Mucosa of stomach (tissue), 1 donor: ENCODE measurements around the gene EMX1.
A peak's percentile ranks its signal among the peaks of the same experiment; 100 is the strongest.
"Not testable (repeated sequence)": the region's sequence is repeated elsewhere in the genome, so short reads cannot be mapped to it uniquely, and the experiment has no call there.

ENCODE experiments used
- H3K27me3 ChIP-seq: one replicate; pipeline ENCODE4 v1.7.0; 2013; ENCODE audit warnings: mild to moderate bottlenecking, low read length; ENCODE audit not compliant: control insufficient read depth, insufficient read depth
- H3K36me3 ChIP-seq: one replicate; pipeline ENCODE4 v1.7.0; 2013; ENCODE audit warnings: low read length; ENCODE audit not compliant: control insufficient read depth, insufficient read depth
- H3K4me1 ChIP-seq: one replicate; pipeline ENCODE4 v1.7.0; 2013; ENCODE audit warnings: mild to moderate bottlenecking, low read length; ENCODE audit not compliant: control insufficient read depth, insufficient read depth
- H3K4me3 ChIP-seq: one replicate; pipeline ENCODE4 v1.7.0; 2013; ENCODE audit warnings: low read length
- H3K9ac ChIP-seq: one replicate; pipeline ENCODE4 v1.7.0; 2013; ENCODE audit warnings: mild to moderate bottlenecking, low read length, moderate library complexity
- H3K9me3 ChIP-seq: one replicate; pipeline ENCODE4 v1.7.0; 2013; ENCODE audit warnings: mild to moderate bottlenecking, low read length, moderate library complexity; ENCODE audit not compliant: control insufficient read depth
- donor health status: Pancreatic carcinoma.

The EMX1 gene

DNA sequence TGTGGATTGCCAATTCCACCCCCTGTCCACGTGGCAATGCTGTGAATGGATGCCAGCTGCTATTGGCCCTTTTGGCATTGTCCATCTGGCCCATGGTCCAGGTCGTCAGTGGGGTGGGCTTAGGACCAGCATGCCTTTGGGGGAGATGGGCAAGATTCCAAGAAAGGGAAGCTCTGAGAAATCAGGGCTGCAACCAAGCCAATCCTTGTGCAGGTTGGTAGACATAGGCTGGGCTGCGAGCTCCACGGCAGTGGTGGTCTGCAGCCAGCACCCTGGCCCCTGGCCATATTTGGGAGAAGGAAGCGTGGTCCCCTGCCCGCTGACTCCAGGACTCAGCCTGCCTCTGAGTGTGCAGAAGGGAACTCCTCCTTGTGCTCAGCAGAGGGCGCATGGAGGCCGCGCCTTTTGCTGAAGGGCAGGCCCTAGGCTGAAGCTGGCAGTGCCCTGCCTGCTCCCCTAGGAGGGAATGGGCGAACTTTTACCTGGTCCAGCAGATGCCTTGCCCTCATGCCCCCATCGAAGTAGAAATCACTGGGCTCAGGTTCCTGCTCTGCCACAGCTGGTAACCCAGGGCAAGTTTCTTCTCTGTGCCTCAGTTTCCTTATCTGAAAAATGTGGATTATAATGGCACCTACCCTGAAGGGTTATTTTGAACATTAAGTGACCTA is 24.7 kb upstream of the EMX1 start:
- Histone ChIP-seq H3K4me1 (peaks cover 50% of the 10 kb centered on the region), H3K4me3 (no peak overlapping the region), H3K27me3 (peaks cover 19% of the 10 kb centered on the region), H3K36me3 (no peaks in the 10 kb centered on the region), H3K9ac (no peak overlapping the region), H3K9me3 (no peaks in the 10 kb centered on the region)

DNA sequence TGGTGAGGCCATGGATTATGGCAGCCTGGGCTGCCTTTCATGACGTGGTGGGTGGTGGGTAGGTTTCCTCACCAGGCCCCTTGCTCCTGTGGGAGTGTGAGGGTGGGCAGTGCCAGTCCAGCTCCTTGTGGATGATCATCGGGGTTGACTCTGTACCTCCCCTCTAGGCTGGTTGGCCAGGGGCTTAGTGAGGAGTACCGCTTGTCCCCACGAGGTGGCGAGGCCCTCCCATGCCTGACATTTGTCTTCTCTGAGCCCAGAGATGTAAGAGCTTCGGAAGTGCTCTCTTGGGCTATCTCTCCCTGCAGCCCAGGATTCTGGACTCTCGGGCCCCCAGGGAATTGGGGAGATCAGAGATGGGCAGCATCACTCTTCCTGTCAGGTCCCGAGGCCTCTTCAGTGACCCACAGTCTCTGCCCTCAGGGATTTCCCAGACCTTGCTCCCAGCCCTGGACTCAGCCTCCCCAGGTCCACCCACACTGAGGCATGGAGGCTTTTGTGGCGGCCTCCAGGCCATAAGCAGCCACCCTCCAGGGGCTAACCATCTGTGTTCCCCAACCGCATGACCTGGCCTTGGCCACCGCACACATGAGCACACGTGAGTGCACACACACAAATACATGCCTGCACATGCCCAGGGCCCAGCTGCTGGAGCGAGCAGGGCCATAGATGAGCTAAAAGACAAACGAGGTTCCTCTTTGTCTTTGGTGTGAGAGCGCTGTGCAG is 23.6 kb upstream of the EMX1 start:
- H3K9ac ChIP-seq = no peak overlapping the region
- H3K4me3 ChIP-seq = no peak overlapping the region
- peaks cover 23% of the 10 kb centered on the region for H3K27me3 ChIP-seq
- H3K36me3 ChIP-seq = no peaks in the 10 kb centered on the region
- H3K4me1 ChIP-seq = peaks cover 39% of the 10 kb centered on the region
- no peaks in the 10 kb centered on the region for H3K9me3 ChIP-seq

DNA sequence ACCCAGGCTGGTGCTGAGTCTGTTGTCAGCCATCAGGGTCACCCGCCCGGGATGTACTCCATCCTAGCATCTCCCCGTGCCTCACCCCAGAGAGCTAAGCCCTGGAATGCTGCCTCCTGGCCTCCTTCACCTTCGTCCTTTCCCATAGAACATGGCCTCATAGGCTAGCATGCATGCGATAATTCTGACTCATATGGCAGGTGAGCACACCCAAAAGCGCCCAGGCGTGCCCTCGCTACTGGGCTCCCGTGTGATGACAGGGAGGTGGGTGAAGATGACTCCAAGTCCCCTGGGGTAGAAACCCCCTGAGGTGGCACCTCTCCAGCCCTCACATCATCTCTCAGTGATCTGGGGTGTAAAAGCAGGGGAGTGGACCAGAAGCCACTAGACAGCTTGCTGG is 22.8 kb upstream of the EMX1 start:
- peaks cover 24% of the 10 kb centered on the region for H3K27me3 ChIP-seq
- no peaks in the 10 kb centered on the region for H3K9me3 ChIP-seq
- no peak overlapping the region for H3K9ac ChIP-seq
- H3K4me3 ChIP-seq = no peak overlapping the region
- peaks cover 36% of the 10 kb centered on the region for H3K4me1 ChIP-seq
- H3K36me3 ChIP-seq = no peaks in the 10 kb centered on the region

DNA sequence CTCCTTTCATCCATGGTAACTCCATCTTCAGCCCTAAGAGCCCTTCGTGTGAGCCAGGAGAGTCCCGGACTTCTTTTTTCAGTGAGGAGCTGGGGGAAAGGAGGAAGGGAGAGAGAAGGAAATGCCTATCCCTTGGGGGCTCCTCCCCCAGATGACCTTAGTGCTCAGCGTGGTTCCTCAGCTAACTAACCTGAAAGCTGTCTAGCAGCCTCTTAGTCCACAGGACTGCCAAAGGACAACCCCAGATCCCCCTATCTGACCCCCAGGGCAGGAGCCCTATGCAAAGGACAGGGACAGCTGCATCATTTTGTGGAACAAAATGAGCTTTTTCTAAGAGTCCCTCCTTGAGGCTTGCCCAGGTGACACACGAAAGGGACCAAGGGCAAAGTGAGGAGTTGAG is 22.2 kb upstream of the EMX1 start:
- Histone ChIP-seq H3K9ac (peak overlapping the region; percentile 11), H3K36me3 (no peaks in the 10 kb centered on the region), H3K4me3 (peak overlapping the region; percentile 15), H3K4me1 (peaks cover 36% of the 10 kb centered on the region), H3K27me3 (peaks cover 24% of the 10 kb centered on the region), H3K9me3 (no peaks in the 10 kb centered on the region)

DNA sequence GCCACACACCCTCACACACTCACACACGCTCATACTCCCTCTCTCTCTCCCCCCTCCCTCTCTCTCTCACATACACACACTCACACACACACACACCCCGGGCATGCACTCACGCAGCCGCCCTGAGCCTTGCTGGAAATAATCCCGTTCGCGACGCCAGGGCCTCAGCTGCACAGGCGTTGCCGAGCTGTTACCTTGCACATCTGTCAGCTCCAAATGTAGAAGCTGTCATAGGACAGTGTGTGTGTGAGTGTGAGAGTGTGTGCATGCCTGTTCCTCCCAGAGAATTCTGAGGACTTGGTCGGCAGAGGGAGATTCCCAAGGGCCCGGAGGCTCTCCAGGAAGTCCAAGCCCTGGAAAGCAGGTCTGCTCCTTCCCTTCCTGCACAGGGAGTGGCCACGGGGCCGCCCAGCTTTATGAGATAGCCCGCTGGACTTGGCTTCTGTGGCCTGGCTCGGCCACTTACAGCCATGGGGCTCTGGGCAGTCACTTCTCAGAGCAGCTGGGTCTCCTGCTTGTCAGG is 21.5 kb upstream of the EMX1 start:
- peak overlapping the region; percentile 11 for H3K9ac ChIP-seq
- H3K9me3 ChIP-seq = no peaks in the 10 kb centered on the region
- H3K36me3 ChIP-seq = no peaks in the 10 kb centered on the region
- peaks cover 36% of the 10 kb centered on the region for H3K4me1 ChIP-seq
- H3K4me3 ChIP-seq = peak overlapping the region; percentile 15
- peaks cover 24% of the 10 kb centered on the region for H3K27me3 ChIP-seq

DNA sequence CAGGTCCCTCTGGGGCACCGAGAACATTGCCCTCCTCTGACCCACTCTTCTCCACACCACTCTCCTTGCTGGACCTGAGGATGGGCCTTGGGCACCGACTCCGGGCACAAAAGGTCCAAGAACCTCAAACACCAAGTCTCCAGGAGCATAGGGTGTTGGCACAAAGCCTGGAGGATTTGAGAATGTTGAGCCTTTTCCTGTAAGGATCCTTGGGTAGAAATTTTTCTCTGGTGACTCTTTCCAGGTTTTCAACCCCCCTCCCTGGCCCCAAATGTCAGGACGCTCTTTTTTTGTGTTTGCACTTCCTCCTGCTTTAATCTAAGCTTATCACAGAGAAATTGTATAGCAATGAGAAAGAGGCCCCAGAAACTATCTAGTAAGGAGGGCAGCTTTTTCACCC is 20.9 kb upstream of the EMX1 start:
- H3K9ac ChIP-seq = no peak overlapping the region
- H3K36me3 ChIP-seq = no peaks in the 10 kb centered on the region
- H3K4me3 ChIP-seq = no peak overlapping the region
- H3K27me3 ChIP-seq = peaks cover 27% of the 10 kb centered on the region
- H3K4me1 ChIP-seq = peaks cover 36% of the 10 kb centered on the region
- H3K9me3 ChIP-seq = no peaks in the 10 kb centered on the region

DNA sequence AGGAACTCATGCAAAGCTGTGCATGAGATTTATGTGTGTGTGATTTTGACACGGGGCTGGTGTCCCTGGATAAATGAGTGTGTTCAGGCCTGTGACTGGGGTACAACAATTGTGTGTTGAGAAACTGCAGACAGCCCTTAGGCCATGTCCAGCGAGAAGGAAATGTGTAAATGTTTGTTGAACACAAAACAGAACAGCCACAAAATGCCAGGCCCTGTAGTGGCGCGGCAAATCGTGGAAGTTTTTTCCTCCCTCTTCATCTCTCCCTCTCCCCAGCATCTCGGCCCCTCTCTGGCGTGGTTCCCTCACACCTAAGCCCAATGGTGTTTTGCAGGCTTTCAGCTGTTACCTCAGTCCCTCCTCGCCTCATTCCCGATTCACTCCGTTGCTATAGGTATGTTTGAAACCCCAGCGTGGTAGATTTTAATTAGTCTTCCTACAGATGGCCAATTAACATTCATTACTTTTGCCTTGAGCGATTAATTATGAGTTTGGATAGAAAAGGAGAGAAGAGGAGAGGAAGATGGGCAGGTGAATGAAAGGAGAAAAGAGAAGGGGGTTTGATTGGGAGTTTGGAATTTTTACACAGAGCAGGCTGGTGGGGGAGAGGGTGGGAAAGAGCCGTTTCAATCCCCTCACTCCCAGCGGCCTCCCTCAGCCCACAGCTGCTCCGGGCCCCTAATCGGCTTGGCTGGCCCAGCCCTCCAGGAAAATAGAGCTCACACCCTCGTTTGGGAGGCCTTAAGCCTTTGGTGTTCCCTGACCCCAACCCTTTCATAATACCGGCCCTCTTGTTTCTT is 19.3 kb upstream of the EMX1 start:
- peaks cover 36% of the 10 kb centered on the region for H3K4me1 ChIP-seq
- H3K9ac ChIP-seq = no peak overlapping the region
- H3K9me3 ChIP-seq = no peaks in the 10 kb centered on the region
- no peak overlapping the region for H3K4me3 ChIP-seq
- no peaks in the 10 kb centered on the region for H3K36me3 ChIP-seq
- H3K27me3 ChIP-seq = peaks cover 38% of the 10 kb centered on the region

DNA sequence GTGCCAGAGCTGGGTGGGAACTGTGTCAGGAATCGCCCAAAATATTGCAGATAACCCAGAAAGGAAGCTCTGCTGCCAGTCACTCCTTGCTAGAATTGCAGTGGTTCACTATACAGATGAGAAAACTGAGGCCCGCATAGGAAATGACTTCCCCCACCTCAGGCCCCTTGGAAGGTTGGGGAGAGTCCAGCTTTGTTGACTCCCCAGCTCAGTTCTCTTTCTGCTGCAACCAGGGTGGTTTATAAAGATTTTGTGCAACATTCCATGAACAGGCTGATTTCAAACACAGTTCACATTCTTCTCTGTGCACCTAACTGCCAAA is 18.8 kb upstream of the EMX1 start:
- H3K9me3 ChIP-seq = no peaks in the 10 kb centered on the region
- H3K27me3 ChIP-seq = peaks cover 44% of the 10 kb centered on the region
- no peak overlapping the region for H3K9ac ChIP-seq
- H3K36me3 ChIP-seq = no peaks in the 10 kb centered on the region
- H3K4me3 ChIP-seq = no peak overlapping the region
- H3K4me1 ChIP-seq = peaks cover 32% of the 10 kb centered on the region

DNA sequence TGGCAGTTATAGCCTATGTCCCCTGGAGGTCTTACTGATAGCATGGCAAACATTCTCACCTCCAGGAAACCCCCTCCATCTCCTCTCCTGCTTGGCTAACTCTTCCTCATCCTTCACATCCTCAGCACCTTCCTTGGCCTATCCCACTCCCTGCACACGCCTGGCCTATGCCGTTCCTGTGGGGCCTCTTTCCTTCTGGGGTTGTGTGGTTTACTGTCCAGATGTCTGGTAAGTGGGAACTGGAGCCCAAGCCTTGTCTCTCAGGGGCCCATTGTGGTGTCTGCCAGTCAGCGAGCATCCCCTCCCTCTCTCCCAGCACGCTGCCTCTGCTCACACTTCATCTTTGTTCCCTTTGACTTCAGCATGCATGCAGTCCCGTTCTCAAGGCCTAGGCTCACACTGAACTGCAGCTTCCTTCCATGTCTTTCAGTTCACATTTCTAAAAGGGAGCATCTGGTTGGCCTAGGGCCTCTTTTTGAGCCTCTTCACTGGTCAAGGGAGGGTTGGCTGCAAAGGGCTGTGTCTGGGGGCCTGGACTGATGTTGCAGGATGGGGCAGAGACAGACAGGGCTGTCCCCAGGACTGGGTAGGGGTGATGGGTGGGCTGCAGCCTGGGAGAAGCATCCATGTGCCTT is 17.0 kb upstream of the EMX1 start:
- no peak overlapping the region for H3K4me3 ChIP-seq
- no peaks in the 10 kb centered on the region for H3K9me3 ChIP-seq
- H3K36me3 ChIP-seq = no peaks in the 10 kb centered on the region
- no peak overlapping the region for H3K9ac ChIP-seq
- peaks cover 15% of the 10 kb centered on the region for H3K4me1 ChIP-seq
- H3K27me3 ChIP-seq = peaks cover 35% of the 10 kb centered on the region

DNA sequence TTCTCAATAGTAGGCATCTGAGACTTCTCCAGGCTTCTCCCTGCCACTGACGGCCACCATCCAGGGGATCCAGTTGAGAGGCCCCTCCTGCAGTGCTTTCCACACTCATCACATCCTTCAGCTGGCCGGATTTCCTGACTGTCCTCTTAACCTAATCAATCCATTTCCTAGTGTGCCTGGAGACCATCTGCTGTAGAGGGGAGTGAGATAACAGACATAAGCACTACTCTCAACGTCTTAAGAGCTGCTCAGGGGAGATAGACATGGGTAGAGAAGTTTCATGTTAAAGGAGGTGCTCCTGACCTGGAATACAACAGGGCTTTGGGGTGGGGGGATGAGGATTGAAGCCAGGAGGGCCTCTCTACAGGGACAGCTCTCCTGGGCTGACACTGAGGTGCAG is 15.9 kb upstream of the EMX1 start:
- H3K27me3 ChIP-seq = peaks cover 41% of the 10 kb centered on the region
- H3K9me3 ChIP-seq = no peaks in the 10 kb centered on the region
- peaks cover 4% of the 10 kb centered on the region for H3K4me1 ChIP-seq
- H3K36me3 ChIP-seq = no peaks in the 10 kb centered on the region
- no peak overlapping the region for H3K4me3 ChIP-seq
- no peak overlapping the region for H3K9ac ChIP-seq

DNA sequence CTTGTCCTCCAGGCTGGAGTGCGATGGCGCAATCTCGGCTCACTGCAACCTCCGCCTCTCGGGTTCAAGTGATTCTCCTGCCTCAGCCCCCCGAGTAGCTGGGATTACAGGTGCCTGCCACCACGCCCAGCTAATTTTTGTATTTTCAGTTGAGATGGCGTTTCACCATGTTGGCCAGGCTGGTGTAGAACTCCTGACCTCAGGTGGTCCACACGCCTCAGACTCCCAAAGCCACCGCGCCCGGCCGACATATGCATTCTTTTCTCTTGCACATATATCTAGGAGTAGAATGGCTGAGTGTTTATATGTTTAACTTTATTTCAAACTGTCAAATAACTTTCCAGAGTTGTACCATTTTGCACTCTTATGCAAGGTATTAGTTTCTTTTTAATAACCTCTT is 9.9 kb upstream of the EMX1 start:
- not testable (repeated sequence) for H3K9me3 ChIP-seq, H3K4me3 ChIP-seq, H3K9ac ChIP-seq, H3K36me3 ChIP-seq, H3K4me1 ChIP-seq
- peaks cover 66% of the 10 kb centered on the region for H3K27me3 ChIP-seq

DNA sequence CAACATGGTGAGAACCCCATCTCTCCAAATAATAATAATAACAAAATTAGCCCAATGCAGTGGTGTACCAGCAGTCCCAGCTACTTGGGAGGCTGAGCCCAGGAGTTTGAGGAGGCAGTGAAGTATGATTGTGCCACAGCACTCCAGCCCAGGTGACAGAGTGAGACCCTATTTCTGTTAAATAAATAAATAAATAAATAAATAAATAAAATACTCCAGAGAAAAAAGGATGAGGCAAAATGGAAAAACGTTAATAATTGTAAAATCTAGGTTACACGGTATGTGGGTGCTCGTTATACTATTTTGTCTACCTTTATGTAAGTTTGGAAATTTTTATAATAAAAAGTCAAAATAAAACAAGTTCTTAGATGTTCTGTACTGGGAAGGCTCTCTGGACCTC is 8.6 kb upstream of the EMX1 start:
- peaks cover 64% of the 10 kb centered on the region for H3K27me3 ChIP-seq
- H3K4me3 ChIP-seq = no peak overlapping the region
- no peaks in the 10 kb centered on the region for H3K9me3 ChIP-seq

More for the DNA sequence above, 8.6 kb upstream of the EMX1 start:
- Histone ChIP-seq H3K4me1 (no peaks in the 10 kb centered on the region), H3K36me3 (no peaks in the 10 kb centered on the region), H3K9ac (no peak overlapping the region)
